Measurements from ENCODE around the gene AIM2.

- TF ChIP-seq CTCF (optimal IDR thresholded peaks at IDR 0.05 in 1 of 3, IDR thresholded peaks at IDR 0.05 in 1 of 3, conservative IDR thresholded peaks at IDR 0.05 in 1 of 3; ENCODE audit: extremely low read depth in 1 of 3, insufficient read depth in 2 of 3, low read length in 3 of 3) (no peak), EZH2 (IDR thresholded peaks at IDR 0.05; ENCODE audit: low read length) (no peak)
Measured at GRCh38 chr1:159068886-159069285, 7.7 kb downstream of the AIM2 start.
